ENCODE data around the gene DUOXA1.
"Not testable (repeated sequence)": the region's sequence is repeated elsewhere in the genome, so short reads cannot be mapped to it uniquely, and the experiment has no call there.

Gene DUOXA1

DNA sequence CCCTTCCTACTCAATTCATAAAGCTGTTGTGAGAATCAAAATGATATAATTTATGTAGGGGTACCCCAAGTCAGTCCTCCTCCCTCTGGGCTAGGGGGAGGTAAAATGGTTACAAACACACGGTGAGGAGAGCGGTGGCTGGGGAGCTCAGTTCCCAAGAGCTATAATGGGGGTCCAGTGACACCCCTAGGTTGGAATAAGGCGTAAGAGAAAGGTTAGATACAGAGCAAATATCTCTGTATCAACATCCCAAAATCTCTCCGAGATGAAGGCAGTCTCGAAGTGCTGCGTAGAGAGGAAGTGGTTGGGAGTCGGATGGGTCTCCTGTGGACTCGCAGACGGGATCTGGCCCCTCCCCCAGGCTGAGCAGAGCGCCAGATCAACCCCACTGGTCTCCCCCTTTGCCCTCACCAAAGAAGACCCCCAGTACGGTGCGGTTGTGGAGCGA, 17.5 kb downstream of the DUOXA1 start:
- DNase-seq, result no peak

GRCh38 chr15:45111390-45112142, 18.1 kb downstream of the DUOXA1 start:
- no peak for DNase-seq

GRCh38 chr15:45110256-45110820, 19.3 kb downstream of the DUOXA1 start:
- DNase-seq, result no peak

GRCh38 chr15:45107941-45108630, 21.6 kb downstream of the DUOXA1 start:
- DNase-seq, result no peak

GRCh38 chr15:45106002-45106790, 23.5 kb downstream of the DUOXA1 start:
- no peak for DNase-seq

DNA sequence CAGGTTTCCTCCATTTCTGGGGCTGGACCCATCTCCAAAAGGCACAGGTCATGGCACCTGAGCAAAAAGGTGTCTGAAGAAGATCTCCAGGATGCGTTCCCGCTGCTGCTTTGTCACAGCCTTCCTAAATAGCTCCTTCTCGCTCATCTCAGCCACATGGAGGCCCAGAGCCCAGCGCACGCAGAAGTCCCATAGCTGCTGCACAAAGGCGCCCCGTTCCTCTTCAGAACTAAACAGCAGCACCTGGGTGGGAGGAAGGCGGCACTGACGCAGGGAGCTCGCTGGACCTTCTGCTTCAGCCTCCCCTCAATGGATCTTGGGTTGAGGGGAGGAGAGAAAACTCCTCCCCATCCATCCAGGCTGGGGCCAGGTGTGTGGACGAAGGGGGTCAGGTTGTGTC, 24.1 kb downstream of the DUOXA1 start:
- no peak for DNase-seq

- not testable (repeated sequence) for DNase-seq
Measured at GRCh38 chr15:45104170-45104569, 25.5 kb downstream of the DUOXA1 start.

GRCh38 chr15:45102226-45102625, 27.5 kb downstream of the DUOXA1 start:
- no peak for DNase-seq

- DNase-seq, result no peak
Measured at GRCh38 chr15:45101749-45102148, 27.9 kb downstream of the DUOXA1 start.

DNA sequence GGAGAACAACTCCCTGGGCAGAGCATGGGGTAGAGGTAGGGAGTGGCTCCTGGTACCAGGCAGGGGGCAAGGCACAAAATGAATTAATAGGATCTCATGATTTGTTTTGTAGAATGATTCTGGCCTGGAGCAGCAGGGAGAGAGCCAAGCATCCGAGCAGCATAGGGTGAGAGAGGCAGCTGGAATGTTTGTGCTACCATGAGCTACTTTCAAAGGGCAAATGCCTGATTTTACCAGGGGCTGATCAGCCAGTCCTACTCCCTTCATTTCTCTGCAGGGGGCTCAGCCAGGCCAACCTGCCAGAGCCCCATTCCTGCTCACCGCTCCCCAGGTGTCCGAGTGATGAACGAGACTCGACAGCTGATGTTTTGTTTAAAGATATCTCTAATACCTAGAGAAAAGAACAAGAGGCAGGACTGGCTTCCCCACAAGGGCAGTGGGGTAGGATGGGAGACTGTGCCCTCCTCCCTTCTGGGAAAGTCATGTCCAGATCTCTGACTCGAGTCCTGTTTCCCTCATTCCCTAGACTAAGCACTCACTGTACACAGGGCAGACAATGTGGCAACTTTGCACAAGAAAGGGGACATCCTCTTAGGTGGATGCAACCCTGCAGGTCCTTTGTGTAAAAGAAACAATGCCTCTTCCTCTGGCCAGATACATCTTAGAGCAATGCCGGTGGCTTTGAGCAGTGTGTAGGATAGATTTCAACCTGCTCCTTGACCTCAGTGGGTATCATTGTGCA, 28.6 kb downstream of the DUOXA1 start:
- no peak for DNase-seq

DNA sequence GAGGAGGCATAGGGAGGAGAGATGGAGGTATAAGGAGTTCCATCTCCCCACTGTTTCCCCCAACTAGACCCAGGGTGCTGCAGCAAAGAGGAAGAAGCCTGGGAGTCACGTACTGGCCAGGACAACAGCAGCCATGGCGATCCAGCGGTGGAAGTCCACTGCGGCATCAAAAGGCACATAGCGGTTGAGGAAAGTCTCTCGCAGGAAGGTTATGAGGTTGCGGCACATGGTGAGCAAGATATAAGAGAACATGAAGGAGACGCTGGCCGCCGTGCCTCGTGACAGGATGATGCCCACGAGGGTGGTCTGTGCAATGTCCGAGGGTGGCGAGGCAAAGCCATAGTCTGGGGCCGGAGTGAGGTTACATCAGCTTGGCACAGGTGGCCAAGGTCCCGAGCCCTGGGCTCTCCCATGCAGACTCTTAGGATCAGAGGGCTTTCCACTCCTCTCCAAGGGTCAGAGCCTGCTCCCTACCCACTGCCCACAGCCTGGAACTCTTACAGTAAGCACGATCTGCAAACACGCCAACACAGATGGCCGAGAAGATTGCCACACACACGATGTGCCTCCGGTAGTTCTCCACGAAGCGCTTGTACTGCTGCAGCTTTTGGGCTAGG, 30.0 kb downstream of the DUOXA1 start:
- DNase-seq, result no peak

DNA sequence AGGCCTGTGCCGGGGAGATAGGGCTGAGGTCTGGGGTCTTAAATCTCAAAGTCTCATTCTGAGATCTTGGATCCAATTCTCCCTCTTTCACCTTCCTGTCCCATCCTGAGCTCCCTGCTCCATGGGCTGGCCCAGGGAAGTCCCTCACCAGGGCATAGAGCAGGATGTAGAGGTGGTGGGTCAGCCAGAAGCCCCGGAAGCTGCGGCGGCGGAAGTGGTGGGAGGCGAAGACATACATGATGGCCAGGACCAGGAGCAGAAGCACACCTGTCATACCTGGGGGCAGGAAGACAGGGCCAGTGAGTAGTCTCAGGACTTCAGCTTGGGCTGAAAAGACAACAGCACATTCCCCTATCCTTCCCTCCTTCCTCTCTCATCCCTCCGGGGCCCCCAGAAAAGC, 32.2 kb downstream of the DUOXA1 start:
- no peak for DNase-seq

GRCh38 chr15:45095661-45096060, 34.0 kb downstream of the DUOXA1 start:
- no peak for DNase-seq

- DNase-seq, result no peak
Measured at GRCh38 chr15:45094358-45094730, 35.3 kb downstream of the DUOXA1 start.

DNA sequence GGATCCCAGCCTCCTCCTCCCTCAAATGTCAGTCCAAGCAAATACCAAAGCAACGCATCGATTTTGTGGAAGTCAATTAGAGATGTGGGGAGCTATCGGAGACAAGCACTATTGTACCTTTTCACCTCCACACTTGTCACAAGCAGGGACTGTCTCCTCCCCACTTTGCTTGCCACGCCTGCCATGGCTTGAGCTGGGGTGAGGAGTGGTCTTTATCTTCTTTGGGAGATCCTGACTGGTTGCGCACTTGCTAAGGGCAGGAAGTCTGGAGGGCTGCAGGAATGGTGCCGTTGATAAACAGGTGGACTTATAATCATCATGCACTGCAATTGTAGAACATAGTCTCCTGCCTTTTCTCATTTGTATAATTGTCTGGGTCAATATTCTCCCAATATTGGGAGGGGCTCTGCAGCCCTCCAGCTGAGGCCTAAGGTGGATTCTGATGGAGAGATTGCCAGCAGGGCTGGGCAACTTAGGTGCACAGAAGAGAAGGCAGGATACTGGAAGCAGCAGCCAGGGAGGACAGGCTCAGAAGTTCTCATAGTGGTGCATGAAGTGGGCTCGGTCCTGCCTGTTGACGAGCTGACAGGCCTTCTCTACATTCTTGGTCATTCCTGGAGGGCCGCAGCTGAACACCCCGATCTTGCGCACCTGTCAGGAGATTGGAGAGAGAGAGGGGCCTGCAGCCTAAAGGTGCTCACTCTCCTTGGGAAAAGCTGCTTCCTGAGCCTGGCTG, 35.9 kb downstream of the DUOXA1 start:
- DNase-seq, result no peak

DNA sequence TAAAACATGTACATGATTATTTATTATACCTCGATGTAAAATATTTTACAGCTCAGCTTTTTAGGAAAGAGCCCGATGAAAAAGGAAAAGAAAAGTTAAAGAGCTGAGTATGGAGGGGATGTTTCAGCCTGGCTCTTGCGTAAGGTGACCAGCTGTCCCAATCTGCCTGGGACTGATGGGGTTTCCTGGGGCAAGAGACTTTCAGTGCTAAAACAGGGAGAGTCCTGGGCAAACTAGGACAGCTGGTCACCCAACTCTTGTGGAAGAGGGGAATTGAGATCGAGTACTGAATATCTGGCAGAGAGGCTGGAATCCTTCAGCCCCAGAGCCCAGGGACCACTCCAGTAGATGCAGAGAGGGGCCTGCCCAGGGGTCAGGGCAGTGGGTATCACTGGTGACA, 36.7 kb downstream of the DUOXA1 start:
- no peak for DNase-seq

DNA sequence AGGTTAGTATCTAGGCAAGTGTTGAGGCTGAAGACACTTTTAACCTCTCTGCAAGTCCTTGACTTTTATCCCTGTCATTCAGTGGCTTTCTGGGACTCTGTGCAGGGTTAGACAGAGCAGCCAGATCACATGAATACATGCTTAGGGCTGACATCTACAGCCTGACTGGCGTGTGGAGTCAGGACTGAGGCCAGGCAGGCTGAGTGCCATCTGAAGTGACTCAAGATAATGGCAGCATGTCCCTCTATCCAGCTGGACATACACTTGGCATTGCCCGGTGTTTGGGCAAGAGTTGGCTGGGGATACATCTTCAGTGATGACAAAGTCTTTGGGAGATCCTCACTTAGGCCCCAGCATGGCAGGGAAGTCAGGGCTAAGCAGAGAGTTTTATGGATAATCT, 38.1 kb downstream of the DUOXA1 start:
- DNase-seq, result no peak

- no peak for DNase-seq
Measured at GRCh38 chr15:45091161-45091560, 38.5 kb downstream of the DUOXA1 start.

DNA sequence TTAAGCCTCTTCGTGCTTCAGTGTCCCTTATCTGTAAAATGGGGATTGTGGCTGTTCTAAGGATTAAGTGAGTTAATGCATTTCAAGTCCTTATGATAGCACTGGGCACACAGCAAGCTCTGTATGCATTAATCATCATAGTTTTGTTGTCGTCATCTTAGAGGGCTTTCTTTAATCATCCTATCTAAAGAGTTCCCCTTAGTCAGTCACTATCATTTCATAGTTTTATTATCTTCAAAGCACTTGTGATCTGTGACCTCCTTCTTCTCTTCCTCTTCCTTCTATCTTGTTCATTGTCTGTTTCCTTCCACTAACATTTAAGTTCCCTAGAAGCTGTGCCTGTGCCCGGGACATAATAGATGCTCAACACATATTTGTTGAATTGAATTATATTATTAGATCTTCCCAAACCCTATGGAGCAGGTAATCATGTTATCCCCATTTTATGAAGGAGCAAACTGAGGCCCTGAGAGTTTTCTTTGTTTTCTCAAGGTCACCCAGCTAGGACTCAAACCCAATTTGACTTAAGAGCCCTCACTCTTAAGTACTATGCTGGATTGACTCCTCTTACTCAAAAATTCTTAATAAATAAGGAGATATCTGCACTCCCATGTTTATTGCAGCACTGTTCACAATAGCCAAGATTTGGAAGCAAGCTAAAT, 39.8 kb downstream of the DUOXA1 start:
- DNase-seq, result no peak

- no peak for DNase-seq
Measured at GRCh38 chr15:45088801-45089711, 40.6 kb downstream of the DUOXA1 start.
